H1 (cell line): ENCODE data around the gene RHO. TPM values are rescaled to one million over a fixed set of nuclear protein-coding genes. Genes with fewer than 3 reads are reported as not detected.

Experiments used
- CTCF ChIA-PET: fragments of 300-600 bp; sonication (Branson Sonifier 250); formaldehyde crosslinking; loops from one replicate; lab custom pipeline; 2021; ENCODE audit not compliant: partially characterized antibody; lab: Charles Lee
- POLR2A ChIA-PET: fragments of 300-600 bp; sonication (Branson Sonifier 250); formaldehyde crosslinking; loops from one replicate; lab custom pipeline; 2021; ENCODE audit warnings: inconsistent platforms; ENCODE audit not compliant: partially characterized antibody; lab: Charles Lee
- DNase-seq, 2 experiments: peaks; one replicate each; pipeline versions ENCODE4 v3.0.0 to v3.0.0-alpha.2; 2010 to 2022; ENCODE audit warnings: low spot score in 2 of 2, low read depth in 1 of 2, mixed read lengths in 1 of 2
- FAIRE-seq: peaks from 2 replicates; lab custom pipeline; 2011; peaks lifted over from hg19 to GRCh38; lab: Jason Lieb, UNC
- H2AFZ ChIP-seq: 2 replicates; pipeline ENCODE4 v1.8.1; 2012; ENCODE audit warnings: low read length, inconsistent platforms
- H2AK5ac ChIP-seq: 2 replicates; pipeline ENCODE4 v1.6.1; 2013; ENCODE audit warnings: low read depth, low read length
- H2BK120ac ChIP-seq: replicated peaks from 2 replicates; pipeline ENCODE3; 2013; ENCODE audit warnings: low read depth, low read length, inconsistent platforms
- H2BK12ac ChIP-seq: 2 replicates; pipeline ENCODE4 v1.6.1; 2013; ENCODE audit warnings: low read depth, low read length
- H2BK15ac ChIP-seq: 2 replicates; pipeline ENCODE4 v1.6.1; 2013; ENCODE audit warnings: low read length
- H2BK20ac ChIP-seq: 2 replicates; pipeline ENCODE4 v1.6.1; 2013; ENCODE audit warnings: low read length
- H2BK5ac ChIP-seq: 2 replicates; pipeline ENCODE4 v1.6.1; 2013; ENCODE audit warnings: low read depth, low read length
- H3K14ac ChIP-seq: 2 replicates; pipeline ENCODE4 v1.6.1; 2013; ENCODE audit warnings: inconsistent platforms; ENCODE audit not compliant: insufficient read length
- H3K18ac ChIP-seq: 2 replicates; pipeline ENCODE4 v1.6.1; 2013; ENCODE audit warnings: low read length; ENCODE audit errors: extremely low read depth
- H3K23ac ChIP-seq: 2 replicates; pipeline ENCODE4 v1.6.1; 2013; ENCODE audit warnings: inconsistent platforms; ENCODE audit not compliant: insufficient read length
- H3K23me2 ChIP-seq: 2 replicates; pipeline ENCODE4 v1.6.1; 2013; ENCODE audit warnings: low read depth, low read length
- H3K27ac ChIP-seq: 2 replicates; pipeline ENCODE4 v1.6.1; 2011; ENCODE audit warnings: low read depth, low read length, inconsistent platforms
- H3K27me3 ChIP-seq, 4 experiments: replicated peaks in 1 of 4; 1 replicate in 1 of 4; 2 replicates in 3 of 4; pipeline versions ENCODE4 v1.6.1 to v1.8.1; 2011 to 2013; ENCODE audit warnings: low read length in 3 of 4, mild to moderate bottlenecking in 3 of 4, inconsistent platforms in 2 of 4, mixed read lengths in 2 of 4, moderate library complexity in 1 of 4; ENCODE audit not compliant: control insufficient read depth in 3 of 4, insufficient read depth in 3 of 4; ENCODE audit errors: extremely low read depth in 1 of 4
- H3K36me3 ChIP-seq, 4 experiments: 2 replicates each; pipeline versions ENCODE4 v1.6.1 to v1.8.1; 2011 to 2013; ENCODE audit warnings: mild to moderate bottlenecking in 4 of 4, low read length in 3 of 4, moderate library complexity in 2 of 4, control low read depth in 1 of 4, inconsistent platforms in 1 of 4; ENCODE audit not compliant: insufficient read depth in 4 of 4, control insufficient read depth in 2 of 4
- H3K4ac ChIP-seq: replicated peaks from 2 replicates; pipeline ENCODE3; 2013; ENCODE audit warnings: low read length, low read depth, mixed read lengths, inconsistent platforms; ENCODE audit not compliant: insufficient read length
- H3K4me1 ChIP-seq, 4 experiments: replicated peaks in 1 of 4; 1 replicate in 1 of 4; 2 replicates in 3 of 4; pipeline versions ENCODE4 v1.6.1 to v1.8.1; 2011 to 2013; ENCODE audit warnings: low read length in 3 of 4, inconsistent platforms in 2 of 4, mixed read lengths in 1 of 4; ENCODE audit not compliant: insufficient read depth in 4 of 4, control insufficient read depth in 3 of 4
- H3K4me2 ChIP-seq, 2 experiments: 2 replicates each; pipeline versions ENCODE4 v1.6.1 to v1.8.1; 2011 to 2013; ENCODE audit warnings: low read depth in 2 of 2, low read length in 2 of 2, control low read depth in 1 of 2, inconsistent platforms in 1 of 2, mild to moderate bottlenecking in 1 of 2; ENCODE audit not compliant: insufficient read depth in 1 of 2
- H3K4me3 ChIP-seq, 4 experiments: fragments of 200-600, 300-600 bp in 1 of 4; sonication (generic), shearing (Covaris generic), sonication (Bioruptor Twin) in 1 of 4; 2 replicates each; pipeline versions ENCODE4 v1.5.1 to v1.8.1; 2011 to 2016; ENCODE audit warnings: low read length in 4 of 4, low read depth in 3 of 4, control low read depth in 2 of 4, inconsistent platforms in 2 of 4, mild to moderate bottlenecking in 2 of 4, mixed read lengths in 1 of 4, moderate library complexity in 1 of 4; ENCODE audit not compliant: insufficient read depth in 2 of 4; ENCODE audit errors: extremely low read depth in 1 of 4
- H3K56ac ChIP-seq: replicated peaks from 2 replicates; pipeline ENCODE3; 2013; ENCODE audit warnings: low read depth, mild to moderate bottlenecking, mixed read lengths, low read length, inconsistent platforms; ENCODE audit not compliant: insufficient read length
- H3K79me1 ChIP-seq: 2 replicates; pipeline ENCODE4 v1.6.1; 2013; ENCODE audit warnings: low read depth, low read length, control low read depth
- H3K79me2 ChIP-seq, 2 experiments: 2 replicates each; pipeline versions ENCODE4 v1.6.1 to v1.8.1; 2012 to 2013; ENCODE audit warnings: low read length in 2 of 2, mild to moderate bottlenecking in 2 of 2, inconsistent platforms in 1 of 2; ENCODE audit not compliant: insufficient read depth in 2 of 2, control insufficient read depth in 1 of 2
- H3K9ac ChIP-seq, 4 experiments: replicated peaks in 1 of 4; 1 replicate in 1 of 4; 2 replicates in 3 of 4; pipeline versions ENCODE4 v1.6.1 to v1.8.1; 2011 to 2013; ENCODE audit warnings: low read depth in 3 of 4, low read length in 3 of 4, control low read depth in 2 of 4, mild to moderate bottlenecking in 2 of 4, moderate library complexity in 2 of 4, inconsistent platforms in 1 of 4; ENCODE audit errors: extremely low read depth in 1 of 4
- H3K9me3 ChIP-seq, 2 experiments: 2 replicates each; pipeline versions ENCODE4 v1.6.1 to v1.8.1; 2012 to 2013; ENCODE audit warnings: mild to moderate bottlenecking in 2 of 2, moderate library complexity in 2 of 2, control low read depth in 1 of 2, inconsistent platforms in 1 of 2, low read depth in 1 of 2, low read length in 1 of 2, mixed read lengths in 1 of 2; ENCODE audit not compliant: insufficient read depth in 2 of 2
- H4K20me1 ChIP-seq, 2 experiments: replicated peaks in 1 of 2; 2 replicates each; pipeline versions ENCODE3 to v1.8.1; 2011 to 2013; ENCODE audit warnings: inconsistent platforms in 2 of 2, low read length in 2 of 2, mild to moderate bottlenecking in 1 of 2; ENCODE audit not compliant: insufficient read depth in 2 of 2, control insufficient read depth in 1 of 2
- H4K5ac ChIP-seq: 2 replicates; pipeline ENCODE4 v1.6.1; 2013; ENCODE audit warnings: low read length, low read depth, mixed read lengths, inconsistent platforms; ENCODE audit not compliant: insufficient read length
- H4K8ac ChIP-seq: 2 replicates; pipeline ENCODE4 v1.8.0; 2013; ENCODE audit warnings: mild to moderate bottlenecking, moderate library complexity, low read length, inconsistent platforms; ENCODE audit not compliant: insufficient read depth; ENCODE audit errors: extremely low read depth
- H4K91ac ChIP-seq: replicated peaks from 2 replicates; pipeline ENCODE3; 2013; ENCODE audit warnings: low read length, mixed read lengths, inconsistent platforms; ENCODE audit not compliant: insufficient read length
- CBX8 ChIP-seq: fragments of 300-800, 300-1000 bp; sonication (generic); IDR thresholded peaks from 2 replicates; pipeline ENCODE4 v1.7.1; 2016; ENCODE audit warnings: low read depth, low read length, borderline replicate concordance
- CHD1 ChIP-seq: IDR thresholded peaks from 2 replicates; pipeline ENCODE4 v1.6.1; 2012; ENCODE audit warnings: low read depth, low read length, improper control_type of control experiment
- GABPA ChIP-seq: IDR thresholded peaks from 2 replicates; pipeline ENCODE4 v1.6.1; 2011; ENCODE audit warnings: mild to moderate bottlenecking, low read length, moderate library complexity, borderline replicate concordance; ENCODE audit not compliant: insufficient read depth
- POLR2AphosphoS5 ChIP-seq: IDR thresholded peaks from 2 replicates; pipeline ENCODE4 v1.6.1; 2011; ENCODE audit warnings: low read depth, low read length
- TBP ChIP-seq: IDR thresholded peaks from 2 replicates; pipeline ENCODE4 v1.6.1; 2011; ENCODE audit warnings: low read depth, low read length, improper control_type of control experiment
- WGBS, 2 experiments: shearing (Covaris generic) in 1 of 2; methylation state at CpG; one replicate each; pipeline versions ENCODE4 v1.1.6 to v1.1.7; 2013 to 2015; ENCODE audit warnings: low lambda C conversion rate in 2 of 2, mixed read lengths in 2 of 2, inconsistent platforms in 1 of 2, low coverage in 1 of 2, missing lambda C conversion rate in 1 of 2; ENCODE audit not compliant: insufficient replicate concordance in 2 of 2, insufficient coverage in 1 of 2, insufficient read length in 1 of 2; ENCODE audit errors: extremely low coverage in 1 of 2, missing lambda C conversion rate in 1 of 2; 5-methylcytosine and 5-hydroxymethylcytosine counted together
- polyA plus RNA-seq, 7 experiments: library from polyadenylated mRNA; depleted of rRNA in 3 of 7; stranded (reverse) in 5 of 7; unstranded in 2 of 7; fragments of >200 nt in 5 of 7; fragments of 200-250 nt in 2 of 7; gene quantifications; 1 replicate in 5 of 7; 2 replicates in 1 of 7; 4 replicates in 1 of 7; pipeline versions ENCODE4 v1.2.1 to v1.2.3, GENCODE V29; 2011 to 2013; ENCODE audit warnings: missing spikeins in 2 of 7, mixed read lengths in 2 of 7
- total RNA-seq: library from RNA; stranded (reverse); fragmentation: NEBNext Ultra II Directional; extraction: Animal tissue kit (Norgen Biotek cat#: 25700); gene quantifications from 2 replicates; pipeline ENCODE4 v1.2.1, GENCODE V29; 2021

RHO gene
- total and polyA plus RNA-seq, 2 of the 8 experiments (the other 6 are each of a cell fraction or from before 2014, with no cell fraction given) = not detected

GRCh38 chr3:129518038-129518561 lies 10.3 kb upstream of the RHO start:
- Histone ChIP-seq H3K4ac (no peak overlapping the region), H4K20me1 (no peaks in the 10 kb centered on the region), H3K27me3 (no peaks in the 10 kb centered on the region), H3K14ac (no peak overlapping the region), H4K8ac (no peak overlapping the region), H3K56ac (no peak overlapping the region), H3K79me2 (no peaks in the 10 kb centered on the region), H3K23ac (no peak overlapping the region), H2BK15ac (no peak overlapping the region), H2BK12ac (no peak overlapping the region), H2BK5ac (no peak overlapping the region), H3K9ac (no peak overlapping the region), H3K9me3 (no peaks in the 10 kb centered on the region), H3K4me2 (no peak overlapping the region), H3K23me2 (no peaks in the 10 kb centered on the region), H3K27ac (no peak overlapping the region), H3K18ac (no peak overlapping the region), H2BK20ac (no peak overlapping the region), H3K4me3 (no peak overlapping the region), H3K36me3 (no peaks in the 10 kb centered on the region; a peak in 2 of 8 replicates), H3K79me1 (no peaks in the 10 kb centered on the region), H2BK120ac (no peak overlapping the region), H2AFZ (no peak overlapping the region), H2AK5ac (no peak overlapping the region), H4K91ac (no peak overlapping the region), H3K4me1 (no peaks in the 10 kb centered on the region; a peak in 1 of 7 replicates), H4K5ac (no peak overlapping the region)
- POLR2A ChIA-PET = interaction anchor here (1.1 to 2.8 kb wide), 2 partner anchors 9 to 31 kb away, joined by 3 to 12 read pairs; partner anchors contain the start of gene RHO
- CTCF ChIA-PET = interaction anchor here (1.0 to 2.1 kb wide), 7 partner anchors 9 to 88 kb away, joined by 3 to 9 read pairs (median 4); partner anchors contain the start of gene PLXND1
- DNase-seq (no peak), FAIRE-seq (no peak)
- 89% methylated on average over 8 of the region's 8 CpGs; no CpG with 5 or more reads in 1 of the 2 experiments for WGBS, 2 experiments
- TF ChIP-seq GABPA (no peak), CBX8 (no peak), POLR2AphosphoS5 (no peak), TBP (no peak), CHD1 (no peak)
